Colonic mucosa (tissue), 4 donors: ENCODE results near the gene OR2G2. TPM values are rescaled to one million over a fixed set of nuclear protein-coding genes. Genes with fewer than 3 reads are reported as not detected.

Source experiments
- DNase-seq: peaks from one replicate; pipeline ENCODE4 v3.0.0-alpha.2; 2020
- H3K27ac ChIP-seq: fragments of 200-600 bp; one replicate; pipeline ENCODE4 v1.8.0; 2021
- H3K27me3 ChIP-seq: fragments of 200-600 bp; one replicate; pipeline ENCODE4 v1.8.0; 2021
- H3K36me3 ChIP-seq: fragments of 200-600 bp; one replicate; pipeline ENCODE4 v1.8.0; 2021
- H3K4me1 ChIP-seq: fragments of 200-600 bp; one replicate; pipeline ENCODE4 v1.8.0; 2021; ENCODE audit warnings: mild to moderate bottlenecking
- H3K4me3 ChIP-seq: fragments of 200-600 bp; one replicate; pipeline ENCODE4 v1.8.0; 2021
- H3K9ac ChIP-seq, 2 donors: one replicate each; pipeline ENCODE4 v1.7.0; 2013; ENCODE audit warnings: control low read depth in 2 of 2, low read depth in 2 of 2, low read length in 2 of 2
- H3K9me3 ChIP-seq: fragments of 200-600 bp; one replicate; pipeline ENCODE4 v1.8.0; 2021
- CTCF ChIP-seq: fragments of 200-600 bp; IDR thresholded peaks from one replicate; pipeline ENCODE4 v1.8.0; 2022; ENCODE audit warnings: antibody characterized with exemption, mild to moderate bottlenecking
- intact Hi-C: fragments of 100-400 bp; cut with DNase I; formaldehyde crosslinking; loops from one replicate; pipeline ENCODE4 v1.14.1; 2022
- total RNA-seq, 2 donors: library from RNA; stranded (reverse); fragmentation: NEBNext Ultra II Directional in 1 of 2; extraction: Animal tissue kit (Norgen Biotek cat#: 25700) in 1 of 2; gene quantifications; one replicate each; pipeline ENCODE4 v1.2.1, GENCODE V29; 2021
- donor health status: healthy.
- donor health status: DM: no; HTN: no; CAD: no.
- donor health status: DM: no; HTN: no; CAD: no.

The OR2G2 gene
- total RNA-seq, 2 donors from 2014 or later = not detected

- intact Hi-C loops = no loop called here
- no peak for DNase-seq
Observed at GRCh38 chr1:247548769-247549182, 39.4 kb upstream of the OR2G2 start, which contains the start of gene GCSAML. Gene GCSAML, plus strand, starts transcription at chr1:247549134. Its CDS starts 58 bp downstream, at chr1:247549192.

GRCh38 chr1:247551721-247552120 lies 36.4 kb upstream of the OR2G2 start:
- Histone ChIP-seq H3K9ac (no peak overlapping the region), H3K27me3 (no peaks in the 10 kb centered on the region)

More at GRCh38 chr1:247548769-247549182, 39.4 kb upstream of the OR2G2 start, which contains the start of gene GCSAML:
- Histone ChIP-seq H3K27me3 (no peaks in the 10 kb centered on the region), H3K4me1 (no peaks in the 10 kb centered on the region), H3K9me3 (no peaks in the 10 kb centered on the region), H3K9ac (no peak within 1 kb of the TSS), H3K4me3 (no peak within 1 kb of the TSS), H3K36me3 (no peaks in the 10 kb centered on the region), H3K27ac (no peak within 1 kb of the TSS)
- no peak for TF ChIP-seq CTCF

GRCh38 chr1:247552231-247552630 lies 35.9 kb upstream of the OR2G2 start:
- TF ChIP-seq CTCF = no peak
- no peak for DNase-seq
- H3K9ac ChIP-seq = no peak overlapping the region
- H3K4me1 ChIP-seq = no peaks in the 10 kb centered on the region
- no peaks in the 10 kb centered on the region for H3K9me3 ChIP-seq
- no peak overlapping the region for H3K27ac ChIP-seq
- intact Hi-C loops = no loop called here
- H3K27me3 ChIP-seq = no peaks in the 10 kb centered on the region
- H3K36me3 ChIP-seq = no peaks in the 10 kb centered on the region
- H3K4me3 ChIP-seq = no peak overlapping the region

More at GRCh38 chr1:247551721-247552120, 36.4 kb upstream of the OR2G2 start:
- DNase-seq = no peak
- no peaks in the 10 kb centered on the region for H3K36me3 ChIP-seq
- no peaks in the 10 kb centered on the region for H3K4me1 ChIP-seq
- intact Hi-C loops = no loop called here
- H3K9me3 ChIP-seq = no peaks in the 10 kb centered on the region
- TF ChIP-seq CTCF = no peak
- H3K27ac ChIP-seq = no peak overlapping the region
- H3K4me3 ChIP-seq = no peak overlapping the region

- DNase-seq = no peak
- no peak overlapping the region for H3K27ac ChIP-seq
- no peak for TF ChIP-seq CTCF
- no peak overlapping the region for H3K9ac ChIP-seq
- intact Hi-C loops = no loop called here
- H3K27me3 ChIP-seq = no peaks in the 10 kb centered on the region
- no peaks in the 10 kb centered on the region for H3K36me3 ChIP-seq
- H3K4me3 ChIP-seq = no peak overlapping the region
- no peaks in the 10 kb centered on the region for H3K4me1 ChIP-seq
- no peaks in the 10 kb centered on the region for H3K9me3 ChIP-seq
Observed at GRCh38 chr1:247557926-247558674, 30.1 kb upstream of the OR2G2 start.

GRCh38 chr1:247561711-247562110 lies 26.4 kb upstream of the OR2G2 start:
- intact Hi-C loops = no loop called here
- Histone ChIP-seq H3K27me3 (no peaks in the 10 kb centered on the region), H3K36me3 (no peaks in the 10 kb centered on the region), H3K4me3 (no peak overlapping the region), H3K9me3 (no peaks in the 10 kb centered on the region), H3K27ac (no peak overlapping the region), H3K4me1 (no peaks in the 10 kb centered on the region), H3K9ac (no peak overlapping the region)
- TF ChIP-seq CTCF = no peak
- DNase-seq = no peak
